Coronary artery (tissue), 2 donors: ENCODE data around the gene DIPK1B.

Experiments
- DNase-seq: peaks from one replicate; pipeline ENCODE4 v3.0.0-alpha.2; 2017; ENCODE audit warnings: low spot score
- H3K27ac ChIP-seq, 2 donors: fragments of 200-600 bp; sonication (generic); one replicate each; pipeline ENCODE4 v1.5.1; 2016 to 2019
- H3K4me3 ChIP-seq: fragments of 200-600 bp; sonication (generic); 2 replicates; pipeline ENCODE4 v1.5.1; 2016; ENCODE audit warnings: mild to moderate bottlenecking, moderate library complexity
- TF ChIP-seq, protein P1 (sequence below): fragments of 200-600 bp; sonication (generic); IDR thresholded peaks from one replicate; pipeline ENCODE4 v1.5.1; 2019; ENCODE audit warnings: antibody characterized with exemption

The DIPK1B gene

DNA sequence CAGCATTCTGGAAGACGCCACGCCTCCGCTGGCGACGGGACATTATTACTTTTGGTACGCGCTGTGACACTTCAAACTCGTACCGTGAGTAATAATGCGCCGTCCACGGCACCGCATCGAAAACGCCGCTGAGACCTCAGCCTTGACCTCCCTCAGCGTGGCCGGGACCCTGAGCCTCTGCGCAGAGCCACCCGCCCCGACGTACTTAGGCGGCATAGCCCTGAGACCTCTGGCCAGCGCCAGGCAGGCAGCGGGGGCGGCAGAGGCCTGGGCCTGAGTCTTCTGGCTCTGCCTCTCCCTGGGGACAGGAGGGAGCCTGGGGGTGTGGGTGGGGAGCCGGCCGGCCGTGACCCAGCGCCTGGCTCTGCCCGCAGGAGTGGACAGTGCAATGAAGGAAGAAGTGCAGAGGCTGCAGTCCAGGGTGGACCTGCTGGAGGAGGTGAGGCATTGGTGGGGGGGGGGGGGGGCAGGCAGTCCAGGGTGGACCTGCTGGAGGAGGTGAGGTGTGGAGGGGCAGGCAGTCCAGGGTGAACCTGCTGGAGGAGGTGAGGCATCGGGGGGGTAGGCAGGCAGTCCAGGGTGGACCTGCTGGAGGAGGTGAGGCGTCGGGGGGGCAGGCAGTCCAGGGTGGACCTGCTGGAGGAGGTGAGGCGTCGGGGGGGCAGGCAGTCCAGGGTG is 41.7 kb upstream of the DIPK1B start:
- TF ChIP-seq, protein P1, sequence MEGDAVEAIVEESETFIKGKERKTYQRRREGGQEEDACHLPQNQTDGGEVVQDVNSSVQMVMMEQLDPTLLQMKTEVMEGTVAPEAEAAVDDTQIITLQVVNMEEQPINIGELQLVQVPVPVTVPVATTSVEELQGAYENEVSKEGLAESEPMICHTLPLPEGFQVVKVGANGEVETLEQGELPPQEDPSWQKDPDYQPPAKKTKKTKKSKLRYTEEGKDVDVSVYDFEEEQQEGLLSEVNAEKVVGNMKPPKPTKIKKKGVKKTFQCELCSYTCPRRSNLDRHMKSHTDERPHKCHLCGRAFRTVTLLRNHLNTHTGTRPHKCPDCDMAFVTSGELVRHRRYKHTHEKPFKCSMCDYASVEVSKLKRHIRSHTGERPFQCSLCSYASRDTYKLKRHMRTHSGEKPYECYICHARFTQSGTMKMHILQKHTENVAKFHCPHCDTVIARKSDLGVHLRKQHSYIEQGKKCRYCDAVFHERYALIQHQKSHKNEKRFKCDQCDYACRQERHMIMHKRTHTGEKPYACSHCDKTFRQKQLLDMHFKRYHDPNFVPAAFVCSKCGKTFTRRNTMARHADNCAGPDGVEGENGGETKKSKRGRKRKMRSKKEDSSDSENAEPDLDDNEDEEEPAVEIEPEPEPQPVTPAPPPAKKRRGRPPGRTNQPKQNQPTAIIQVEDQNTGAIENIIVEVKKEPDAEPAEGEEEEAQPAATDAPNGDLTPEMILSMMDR = no peak
- DNase-seq = no peak
- no peak overlapping the region for H3K27ac ChIP-seq
- H3K4me3 ChIP-seq = peak overlapping the region; percentile 76

DNA sequence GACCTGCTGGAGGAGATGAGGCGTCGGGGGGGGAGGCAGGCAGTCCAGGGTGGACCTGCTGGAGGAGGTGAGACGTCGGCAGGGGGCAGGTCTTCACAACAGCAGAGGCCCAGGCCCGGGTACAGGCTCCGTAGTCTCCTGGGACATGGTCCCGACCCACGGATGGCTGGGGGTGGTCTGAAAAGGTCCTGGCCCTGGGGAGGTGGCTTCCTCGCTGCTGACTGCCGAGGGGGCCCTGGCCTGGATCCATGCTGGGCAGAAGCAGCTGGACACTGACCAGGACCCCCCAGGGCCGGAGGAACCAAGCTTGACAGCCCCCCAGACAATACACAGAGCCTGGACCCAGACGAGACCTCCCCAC is 41.1 kb upstream of the DIPK1B start:
- Histone ChIP-seq H3K4me3 (no peak overlapping the region), H3K27ac (no peak overlapping the region)
- no peak for DNase-seq
- TF ChIP-seq, protein P1 = no peak

DNA sequence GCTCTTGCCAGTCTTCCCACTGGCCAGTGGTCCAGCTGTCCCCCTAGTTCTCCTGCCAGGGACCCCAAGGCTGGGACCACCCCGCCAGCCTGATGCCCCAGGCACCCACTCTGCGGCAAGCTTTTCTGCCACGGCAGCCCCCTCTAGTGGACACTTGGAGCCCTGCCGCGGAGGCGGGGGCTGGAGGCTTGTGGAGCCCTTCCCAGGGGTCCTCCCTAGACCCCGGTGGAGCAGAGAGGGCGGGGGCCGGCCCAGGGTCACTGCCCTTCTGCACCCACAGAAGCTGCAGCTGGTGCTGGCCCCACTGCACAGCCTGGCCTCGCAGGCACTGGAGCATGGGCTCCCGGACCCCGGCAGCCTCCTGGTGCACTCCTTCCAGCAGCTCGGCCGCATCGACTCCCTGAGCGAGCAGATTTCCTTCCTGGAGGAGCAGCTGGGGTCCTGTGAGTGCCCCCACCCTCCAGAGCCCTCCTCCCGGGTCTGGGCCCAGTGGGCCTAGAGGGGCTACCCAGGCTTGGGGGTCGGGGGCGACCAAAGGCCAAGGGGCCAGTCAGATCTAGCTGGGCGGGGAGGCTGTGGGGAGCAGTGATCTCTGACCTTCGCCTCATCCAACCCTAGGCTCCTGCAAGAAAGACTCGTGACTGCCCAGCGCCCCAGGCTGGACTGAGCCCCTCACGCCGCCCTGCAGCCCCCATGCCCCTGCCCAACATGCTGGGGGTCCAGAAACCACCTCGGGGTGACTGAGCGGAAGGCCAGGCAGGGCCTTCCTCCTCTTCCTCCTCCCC is 40.5 kb upstream of the DIPK1B start:
- no peak for DNase-seq
- TF ChIP-seq, protein P1 = peak; percentile 74
- Histone ChIP-seq H3K27ac (no peak overlapping the region), H3K4me3 (no peak overlapping the region)

DNA sequence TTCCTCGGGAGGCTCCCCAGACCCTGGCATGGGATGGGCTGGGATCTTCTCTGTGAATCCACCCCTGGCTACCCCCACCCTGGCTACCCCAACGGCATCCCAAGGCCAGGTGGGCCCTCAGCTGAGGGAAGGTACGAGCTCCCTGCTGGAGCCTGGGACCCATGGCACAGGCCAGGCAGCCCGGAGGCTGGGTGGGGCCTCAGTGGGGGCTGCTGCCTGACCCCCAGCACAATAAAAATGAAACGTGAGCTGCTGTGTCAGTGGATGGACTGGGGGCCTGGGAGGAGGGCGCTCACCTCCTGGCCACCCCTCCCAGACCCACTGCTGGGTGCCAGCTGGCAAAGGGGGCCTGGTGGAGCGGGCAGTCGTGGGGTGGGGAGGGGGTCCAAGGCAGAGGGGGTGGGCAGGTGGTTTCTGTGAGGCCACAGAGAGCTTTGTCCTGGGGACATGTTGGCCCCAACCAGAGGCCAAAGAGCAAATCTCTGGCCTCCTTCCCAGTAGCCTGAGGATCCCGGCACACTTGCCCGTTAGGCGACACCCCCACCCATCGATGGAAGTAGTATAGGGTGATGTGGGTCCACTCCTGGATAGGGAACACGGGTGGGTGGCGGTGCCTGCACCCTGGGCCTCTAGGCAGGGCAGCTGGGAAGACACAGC is 39.8 kb upstream of the DIPK1B start:
- TF ChIP-seq, protein P1 = no peak
- DNase-seq = no peak
- Histone ChIP-seq H3K27ac (no peak overlapping the region), H3K4me3 (no peak overlapping the region)

DNA sequence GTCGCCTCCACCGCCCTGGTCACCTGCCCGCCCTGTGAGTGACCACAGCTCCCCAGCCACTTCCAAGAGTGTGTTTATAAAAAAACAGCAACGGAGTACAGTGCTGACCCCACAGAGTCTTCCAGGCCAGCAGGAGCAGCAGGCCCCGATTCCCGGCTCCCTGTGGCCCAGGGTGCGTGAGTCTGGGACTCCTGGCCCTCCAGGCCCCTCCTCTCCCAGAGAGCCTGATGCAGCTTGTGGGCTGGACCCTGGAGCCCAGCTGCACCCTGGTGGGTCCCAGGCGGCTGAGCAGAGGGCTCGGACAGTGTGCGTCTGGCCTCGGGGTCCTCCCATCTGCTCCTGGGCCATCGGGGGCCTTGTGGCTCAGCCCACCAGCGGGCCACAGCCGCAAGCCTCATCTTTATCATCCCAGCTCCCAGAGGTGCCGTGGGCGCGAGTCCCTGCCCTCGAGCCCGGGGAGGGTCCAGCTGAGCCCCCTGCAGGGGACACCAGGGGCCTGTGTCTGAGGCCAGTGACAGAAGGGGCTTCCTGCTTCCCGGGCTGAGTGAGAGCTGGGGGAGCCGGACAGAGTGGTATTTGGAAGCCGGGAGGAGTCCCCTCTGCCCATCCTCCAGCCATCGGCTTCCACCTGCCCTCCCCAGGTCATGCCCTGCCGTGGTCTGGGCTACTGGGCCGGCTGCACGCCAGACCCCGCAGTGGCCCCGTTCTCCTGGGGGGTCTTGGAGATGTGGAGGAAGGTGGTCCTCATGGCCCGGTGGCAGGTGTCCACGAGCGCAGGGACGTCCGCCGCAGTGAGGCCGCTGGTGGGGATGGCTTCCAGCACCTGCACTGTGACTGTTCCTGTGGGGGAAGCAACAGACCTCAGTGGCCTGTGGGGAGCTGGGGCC is 39.0 kb upstream of the DIPK1B start:
- Histone ChIP-seq H3K4me3 (no peak overlapping the region), H3K27ac (no peak overlapping the region)
- no peak for DNase-seq
- TF ChIP-seq, protein P1 = no peak

DNA sequence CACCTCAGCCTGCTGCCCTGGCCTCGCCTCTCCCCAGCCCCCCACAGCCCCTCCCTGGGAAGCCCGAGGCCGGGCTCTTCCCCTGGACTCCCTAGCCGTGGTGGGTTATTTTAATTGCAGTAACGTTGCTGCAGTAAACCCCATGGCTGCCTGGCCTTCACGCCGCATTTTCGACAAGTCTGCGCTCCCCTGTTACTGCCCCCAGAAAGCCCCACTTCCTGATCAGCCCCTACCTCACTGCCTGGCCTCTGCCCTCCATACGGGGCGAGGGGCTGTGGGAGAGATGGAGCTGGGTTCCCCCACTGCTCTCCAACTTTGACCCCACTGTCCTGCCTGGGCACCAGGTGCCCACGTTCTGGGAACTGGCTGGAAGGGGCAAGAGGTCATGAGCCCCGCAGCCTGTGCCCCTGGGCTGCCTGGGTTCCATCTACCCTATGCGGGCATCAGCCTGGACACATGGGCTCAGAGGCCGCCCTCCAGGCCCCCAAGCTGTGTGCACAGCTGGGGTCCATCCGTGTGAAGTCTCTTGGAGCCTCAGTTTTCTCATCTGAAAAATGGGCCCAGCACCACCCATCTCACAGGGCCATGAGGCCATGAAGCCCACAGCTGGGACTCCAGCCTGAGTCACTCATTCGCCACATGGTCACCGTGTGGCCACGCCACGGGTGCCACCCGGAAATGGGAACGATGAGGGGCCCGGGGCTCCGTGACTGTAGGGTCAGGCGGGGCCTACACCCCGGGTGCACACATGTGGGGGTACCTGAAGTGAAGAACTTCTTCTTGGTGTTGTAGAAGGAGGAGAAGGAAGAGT is 38.2 kb upstream of the DIPK1B start:
- DNase-seq = no peak
- H3K27ac ChIP-seq = no peak overlapping the region
- TF ChIP-seq, protein P1 = no peak
- H3K4me3 ChIP-seq = no peak overlapping the region
